Central memory CD8-positive, alpha-beta T cell (primary cell): ENCODE data around the gene PLAU.
"Not testable (repeated sequence)": the region's sequence is repeated elsewhere in the genome, so short reads cannot be mapped to it uniquely, and the experiment has no call there.

ENCODE experiments used
- ATAC-seq: fragments of 150-1000 bp; cut with Tn5 transposase; replicated peaks from 2 replicates; pipeline ENCODE4 v1.10.0; 2022; ENCODE audit warnings: mild to moderate bottlenecking, moderate FRiP score, moderate number of reproducible peaks; ENCODE audit not compliant: poor library complexity, severe bottlenecking; ENCODE audit errors: extremely low read depth
- DNase-seq, 2 donors: peaks; one replicate each; pipeline ENCODE4 v3.0.0; 2021; ENCODE audit warnings: low spot score in 2 of 2
- H3K27ac Mint-ChIP-seq: one replicate; pipeline ENCODE4 v1.8.0; 2022; ENCODE audit warnings: low read depth, mild to moderate bottlenecking, moderate library complexity, mixed read lengths
- H3K27me3 Mint-ChIP-seq: one replicate; pipeline ENCODE4 v1.8.0; 2022; ENCODE audit warnings: mixed read lengths
- H3K36me3 Mint-ChIP-seq: one replicate; pipeline ENCODE4 v1.8.0; 2022; ENCODE audit warnings: mild to moderate bottlenecking, moderate library complexity, mixed read lengths; ENCODE audit not compliant: insufficient read depth
- H3K4me1 Mint-ChIP-seq: one replicate; pipeline ENCODE4 v1.8.0; 2022; ENCODE audit warnings: mixed read lengths
- H3K4me3 Mint-ChIP-seq: one replicate; pipeline ENCODE4 v1.8.0; 2022; ENCODE audit warnings: mild to moderate bottlenecking, moderate library complexity, mixed read lengths
- H3K9me3 Mint-ChIP-seq: one replicate; pipeline ENCODE4 v1.8.0; 2022; ENCODE audit warnings: mixed read lengths

PLAU gene

DNA sequence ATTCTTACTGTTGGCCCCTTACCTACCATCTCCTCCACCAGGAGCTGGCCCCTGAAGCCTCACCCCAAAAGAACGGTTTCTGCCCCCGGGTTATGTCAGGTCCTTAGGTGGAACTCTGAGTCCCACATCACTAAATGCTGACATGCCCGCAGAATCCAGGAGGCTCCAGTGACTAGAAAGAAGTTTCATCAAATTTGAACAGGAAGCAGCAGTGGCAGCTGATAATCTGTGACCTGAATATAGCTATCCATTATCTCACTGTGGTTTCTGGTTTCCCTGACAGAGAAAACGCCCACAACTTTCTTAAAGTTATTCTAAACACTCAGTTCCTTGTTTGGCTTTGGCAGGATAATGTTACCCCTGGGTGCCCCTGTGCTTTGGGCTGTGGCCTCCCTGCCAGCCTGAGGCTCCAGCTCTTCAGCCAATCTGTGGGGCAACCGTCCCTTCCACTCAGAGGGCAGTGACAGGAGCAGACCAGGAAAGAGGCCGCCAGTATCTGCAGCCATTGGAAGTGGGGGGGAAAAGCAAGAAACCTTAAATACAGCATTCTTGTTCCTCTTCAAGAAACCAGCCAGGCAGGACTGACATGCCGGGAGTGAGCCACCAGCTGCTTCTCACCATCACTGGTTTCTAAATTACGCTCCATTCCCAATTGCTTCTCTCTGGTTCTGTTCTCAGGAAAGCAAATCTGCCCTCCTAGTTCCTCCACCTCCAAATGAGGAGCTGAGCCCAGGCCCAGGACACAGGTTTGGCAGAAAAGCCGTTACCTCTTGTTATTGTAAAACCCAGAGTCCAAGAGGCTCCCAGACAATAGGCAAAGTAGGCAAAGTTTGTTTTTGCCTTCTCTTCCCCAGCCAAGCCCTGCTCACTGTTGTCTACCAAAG, 45.8 kb downstream of the PLAU start:
- peak overlapping the region; percentile 81 for H3K27ac Mint-ChIP-seq
- H3K9me3 Mint-ChIP-seq = no peaks in the 10 kb centered on the region
- H3K4me3 Mint-ChIP-seq = peak overlapping the region; percentile 72
- ATAC-seq = peak; percentile 91
- peaks cover 55% of the 10 kb centered on the region for H3K4me1 Mint-ChIP-seq
- peak in 1 of 2 donors; percentile 30 for DNase-seq
- peaks cover 2% of the 10 kb centered on the region for H3K36me3 Mint-ChIP-seq
- H3K27me3 Mint-ChIP-seq = no peaks in the 10 kb centered on the region

DNA sequence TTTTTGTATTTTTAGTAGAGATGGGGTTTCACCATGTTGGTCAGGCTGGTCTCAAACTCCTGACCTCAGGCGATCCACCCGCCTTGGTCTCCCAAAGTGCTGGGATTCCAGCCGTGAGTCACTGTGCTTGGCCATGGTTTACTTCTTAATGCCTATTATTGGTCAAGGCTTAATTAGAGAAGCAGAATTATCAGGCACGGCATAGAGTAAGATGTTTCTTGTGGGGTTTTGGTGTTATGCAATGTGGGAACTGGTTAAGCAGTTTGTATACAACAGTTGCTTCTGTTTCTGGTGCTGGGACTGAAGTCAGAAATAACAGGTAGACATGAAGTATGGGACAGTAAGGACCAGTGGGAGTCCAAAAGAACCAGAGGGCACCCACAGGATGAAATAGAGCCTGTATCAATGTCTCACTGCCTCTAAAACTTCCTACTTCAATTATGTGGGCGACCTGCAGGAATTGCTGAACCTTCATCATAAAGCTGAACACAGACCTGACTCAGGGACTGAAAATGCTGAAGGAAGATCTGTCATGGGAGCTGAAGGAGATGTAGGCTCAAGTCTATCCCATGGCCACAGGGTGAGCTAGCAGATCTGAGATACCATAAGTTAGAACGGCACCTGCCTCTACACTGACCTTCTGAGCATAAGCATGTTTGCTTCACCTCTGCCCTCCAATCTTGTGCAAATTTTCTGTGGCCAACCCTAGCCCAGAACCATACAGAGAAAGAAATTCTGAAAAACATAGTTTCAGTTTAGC, 48.7 kb downstream of the PLAU start:
- DNase-seq (no peak), ATAC-seq (no peak)
- Mint-ChIP-seq H3K27ac (no peak overlapping the region), H3K4me1 (peaks cover 47% of the 10 kb centered on the region), H3K36me3 (peaks cover 2% of the 10 kb centered on the region), H3K9me3 (no peaks in the 10 kb centered on the region), H3K27me3 (no peaks in the 10 kb centered on the region), H3K4me3 (peak overlapping the region; percentile 11)

DNA sequence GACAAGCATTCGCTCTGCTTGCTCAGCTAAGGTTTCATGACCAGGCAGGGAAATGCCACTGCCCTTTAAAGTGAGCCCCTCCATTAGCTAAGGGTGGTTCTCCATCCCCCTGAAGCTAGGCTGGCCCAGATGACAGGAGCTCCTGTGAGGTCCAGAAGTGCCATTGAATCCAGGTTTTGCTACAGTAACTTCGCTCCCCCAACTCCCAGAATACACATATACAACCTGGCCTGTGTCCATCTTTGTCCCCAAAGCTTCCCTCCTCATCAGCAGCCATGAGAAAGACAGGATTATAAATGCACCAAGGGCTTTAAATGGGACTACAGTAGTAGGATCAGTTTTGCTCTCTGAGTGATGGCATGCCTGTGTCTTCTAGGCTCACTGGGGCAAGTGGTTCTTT, 51.5 kb downstream of the PLAU start:
- no peak for DNase-seq
- Mint-ChIP-seq H3K27ac (no peak overlapping the region), H3K4me3 (no peak overlapping the region), H3K9me3 (no peaks in the 10 kb centered on the region), H3K4me1 (peaks cover 32% of the 10 kb centered on the region), H3K36me3 (peaks cover 5% of the 10 kb centered on the region), H3K27me3 (no peaks in the 10 kb centered on the region)
- no peak for ATAC-seq

DNA sequence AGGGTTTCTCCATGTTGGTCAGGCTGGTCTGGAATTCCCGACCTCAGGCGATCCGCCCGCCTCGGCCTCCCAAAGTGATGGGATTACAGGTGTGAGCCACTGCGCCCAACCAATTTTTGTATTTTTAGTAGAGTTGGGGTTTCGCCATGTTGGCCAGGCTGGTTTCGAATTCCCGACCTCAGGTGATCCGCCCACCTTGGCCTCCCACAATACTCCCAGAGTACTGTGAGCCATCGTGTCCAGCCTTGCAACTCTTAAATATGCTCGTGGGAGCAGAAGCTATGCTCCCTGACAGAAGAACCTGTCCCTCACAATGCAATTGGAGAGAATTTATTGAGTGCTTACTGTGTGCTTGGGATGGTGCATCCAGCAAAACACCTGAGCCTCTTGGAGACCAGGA, 52.6 kb downstream of the PLAU start:
- not testable (repeated sequence) for H3K36me3 Mint-ChIP-seq, H3K4me3 Mint-ChIP-seq, DNase-seq, H3K27me3 Mint-ChIP-seq, ATAC-seq, H3K9me3 Mint-ChIP-seq, H3K27ac Mint-ChIP-seq
- peaks cover 37% of the 10 kb centered on the region for H3K4me1 Mint-ChIP-seq

GRCh38 chr10:73964743-73965142, 53.8 kb downstream of the PLAU start:
- no peak overlapping the region for H3K4me3 Mint-ChIP-seq
- no peaks in the 10 kb centered on the region for H3K9me3 Mint-ChIP-seq
- ATAC-seq (no peak), DNase-seq (no peak)
- no peak overlapping the region for H3K27ac Mint-ChIP-seq
- H3K36me3 Mint-ChIP-seq = peaks cover 2% of the 10 kb centered on the region
- peaks cover 41% of the 10 kb centered on the region for H3K4me1 Mint-ChIP-seq
- H3K27me3 Mint-ChIP-seq = no peaks in the 10 kb centered on the region

- not testable (repeated sequence) for ATAC-seq, DNase-seq, H3K4me3 Mint-ChIP-seq, H3K36me3 Mint-ChIP-seq, H3K27ac Mint-ChIP-seq, H3K9me3 Mint-ChIP-seq, H3K27me3 Mint-ChIP-seq
- H3K4me1 Mint-ChIP-seq = peaks cover 35% of the 10 kb centered on the region
Observed at GRCh38 chr10:73965267-73965889, 54.4 kb downstream of the PLAU start.

GRCh38 chr10:73965890-73966768, 55.2 kb downstream of the PLAU start:
- H3K9me3 Mint-ChIP-seq = no peaks in the 10 kb centered on the region
- peaks cover 28% of the 10 kb centered on the region for H3K4me1 Mint-ChIP-seq
- no peak overlapping the region for H3K4me3 Mint-ChIP-seq
- DNase-seq (no peak), ATAC-seq (no peak)
- peaks cover 2% of the 10 kb centered on the region for H3K36me3 Mint-ChIP-seq
- H3K27me3 Mint-ChIP-seq = no peaks in the 10 kb centered on the region
- no peak overlapping the region for H3K27ac Mint-ChIP-seq

DNA sequence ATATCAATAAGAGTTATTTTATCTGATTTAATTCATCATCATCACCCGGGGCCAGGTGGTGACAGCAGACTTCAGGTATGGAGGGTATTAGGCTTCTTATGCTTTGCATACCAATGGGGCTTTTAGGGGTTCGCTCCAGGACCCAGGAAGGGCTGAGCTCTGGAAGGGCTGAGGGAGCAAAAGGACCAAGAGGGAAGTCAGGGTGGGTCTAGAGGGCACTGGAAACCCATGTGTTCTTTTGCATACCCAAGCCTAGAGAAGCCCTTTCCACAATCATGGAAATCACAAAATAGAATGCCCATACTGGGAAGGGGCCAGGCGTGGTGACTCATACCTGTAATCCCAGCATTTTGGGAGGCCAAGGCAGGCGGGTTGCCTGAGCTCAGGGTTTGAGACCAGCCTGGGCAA, 56.1 kb downstream of the PLAU start:
- H3K27ac Mint-ChIP-seq = no peak overlapping the region

More for the DNA sequence above, 56.1 kb downstream of the PLAU start:
- H3K27me3 Mint-ChIP-seq = no peaks in the 10 kb centered on the region
- H3K4me3 Mint-ChIP-seq = no peak overlapping the region
- peaks cover 26% of the 10 kb centered on the region for H3K4me1 Mint-ChIP-seq
- H3K9me3 Mint-ChIP-seq = no peaks in the 10 kb centered on the region
- DNase-seq (no peak), ATAC-seq (no peak)
- peaks cover 2% of the 10 kb centered on the region for H3K36me3 Mint-ChIP-seq
